HG03159 (cell line): ENCODE results near the gene SLC9A9.

ENCODE experiments used
- ATAC-seq: cut with Tn5 transposase; IDR thresholded peaks from one replicate; pipeline ENCODE4 v1.9.1; 2021; ENCODE audit warnings: mild to moderate bottlenecking, moderate library complexity; ENCODE audit not compliant: unreplicated experiment

SLC9A9 gene

DNA sequence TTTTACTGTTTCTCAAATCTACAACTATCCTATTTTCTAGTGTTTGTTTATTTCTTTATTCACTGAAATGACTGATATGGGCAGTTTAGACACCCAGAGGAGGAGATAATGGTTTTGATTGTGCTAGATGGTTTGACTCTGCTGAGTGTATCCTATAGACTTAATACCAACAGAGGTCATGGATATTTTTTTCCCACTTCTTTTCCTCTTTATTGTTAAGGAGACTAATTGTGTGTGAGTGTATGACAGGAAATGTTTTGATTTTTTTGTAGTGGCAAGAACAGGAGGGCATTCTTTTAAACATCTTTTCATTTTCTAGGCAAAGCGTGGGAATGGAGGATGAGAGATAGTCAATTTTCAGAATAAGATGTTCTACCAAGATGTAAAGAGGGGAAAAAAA is 505.2 kb downstream of the SLC9A9 start:
- no peak for ATAC-seq

- ATAC-seq, result no peak
Observed at GRCh38 chr3:143339451-143339850, 508.8 kb downstream of the SLC9A9 start.

- ATAC-seq, result no peak
Observed at GRCh38 chr3:143337387-143337786, 510.9 kb downstream of the SLC9A9 start.

DNA sequence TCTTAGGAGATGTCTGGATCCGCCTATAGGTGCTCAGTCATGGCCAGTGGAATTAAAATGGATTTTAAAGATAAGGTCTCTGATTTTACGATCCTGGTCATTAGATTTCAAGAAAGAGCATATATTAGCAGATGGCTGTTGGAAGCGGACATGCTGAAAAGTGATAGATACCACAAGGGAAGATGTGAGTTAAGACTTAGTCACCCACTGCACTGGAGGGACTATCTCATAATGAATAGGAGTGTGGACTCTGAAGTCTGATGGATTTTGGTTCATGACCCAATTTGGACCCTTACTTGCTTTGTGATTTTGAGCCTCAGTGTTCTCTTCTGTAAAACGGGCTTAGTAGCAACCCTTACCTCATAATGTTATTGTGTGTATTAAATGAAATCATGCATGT is 514.0 kb downstream of the SLC9A9 start:
- no peak for ATAC-seq

DNA sequence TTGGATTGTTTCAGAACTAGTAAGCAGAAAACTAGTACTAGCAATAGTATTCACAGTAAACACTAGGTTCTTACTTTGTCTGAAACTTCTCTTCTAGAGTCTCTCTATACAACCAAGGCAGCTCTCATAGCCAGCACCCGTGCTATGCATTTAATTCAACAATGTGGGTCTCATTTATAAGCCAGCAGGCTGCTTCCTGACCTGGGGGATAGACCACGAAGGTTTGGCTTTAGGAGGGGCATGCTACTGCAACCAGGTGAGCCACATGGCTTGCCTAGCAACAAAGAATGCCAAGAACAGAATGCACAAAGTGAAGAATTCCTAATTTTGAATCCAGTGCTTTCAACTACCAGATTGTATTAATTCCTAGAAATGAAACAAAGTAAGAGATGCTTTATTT is 514.9 kb downstream of the SLC9A9 start:
- no peak for ATAC-seq

DNA sequence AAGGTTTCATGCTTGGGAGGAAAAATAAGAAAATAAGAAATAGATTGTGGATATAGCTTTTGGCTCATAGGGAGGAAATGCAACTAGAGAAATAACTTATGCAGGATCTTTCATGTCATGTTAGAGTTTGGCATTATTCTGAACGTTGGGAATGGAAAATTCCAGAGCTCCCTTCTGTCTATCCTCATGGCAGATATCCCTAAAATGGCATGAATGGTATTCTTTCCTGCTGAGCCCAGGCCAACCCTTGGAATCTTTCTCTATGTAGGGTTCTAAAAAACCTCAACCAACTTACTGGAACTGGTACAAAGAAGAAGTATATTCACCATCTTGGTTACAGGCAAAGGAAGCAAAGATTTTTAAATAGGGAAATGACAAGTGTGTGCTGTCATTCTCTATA is 516.2 kb downstream of the SLC9A9 start:
- no peak for ATAC-seq

DNA sequence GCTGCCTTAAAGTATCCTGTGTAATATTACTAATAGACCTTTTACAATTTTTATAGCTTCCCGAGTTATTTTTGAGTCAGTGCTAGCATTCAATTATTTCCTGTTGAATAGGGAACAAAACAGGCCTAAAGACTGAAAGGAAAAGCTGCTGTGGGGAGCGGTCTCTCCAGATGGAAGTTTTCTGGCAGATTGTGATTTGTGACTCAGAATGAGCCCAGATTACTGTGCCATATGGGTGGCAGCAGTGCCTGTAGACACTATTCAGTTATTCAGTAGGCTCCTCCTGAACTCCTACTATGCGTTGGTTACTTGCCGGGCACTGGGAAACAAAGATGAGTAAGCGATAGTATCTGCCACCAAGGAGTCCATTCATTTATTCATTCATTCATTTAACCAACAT is 516.9 kb downstream of the SLC9A9 start:
- no peak for ATAC-seq

- no peak for ATAC-seq
Observed at GRCh38 chr3:143330296-143330868, 517.9 kb downstream of the SLC9A9 start.

DNA sequence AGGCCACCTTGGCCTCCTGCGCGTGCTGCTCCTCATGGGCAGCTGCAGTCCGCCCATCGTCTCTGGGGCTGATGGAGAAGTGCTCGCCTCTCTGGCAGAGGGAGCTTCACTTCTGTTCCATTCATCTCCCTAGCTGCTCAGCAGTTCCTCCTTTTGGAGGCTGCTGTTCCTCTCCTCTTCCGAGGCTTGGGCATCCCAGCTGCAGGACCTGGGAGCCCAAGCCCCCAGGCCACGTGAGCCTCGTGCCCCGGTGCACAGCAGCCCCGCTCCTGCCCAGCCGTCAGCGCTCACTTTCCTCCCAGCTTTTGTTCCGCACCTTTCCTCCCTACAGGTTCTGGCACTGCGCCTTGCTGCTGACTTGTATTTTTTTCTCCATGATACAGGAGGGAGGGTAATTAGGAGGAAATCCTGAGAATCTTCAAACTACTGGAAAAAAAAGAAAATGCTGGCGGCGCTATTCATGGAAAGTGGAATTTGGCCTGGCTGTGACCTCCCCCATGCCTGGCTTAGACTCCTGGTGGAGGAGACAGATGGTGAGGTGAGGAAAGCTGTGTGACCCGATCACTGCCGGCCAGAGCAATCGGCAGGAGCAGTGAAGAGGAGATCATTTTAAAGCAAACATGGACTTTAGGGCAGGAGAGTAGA is 518.6 kb downstream of the SLC9A9 start:
- ATAC-seq, result no peak

DNA sequence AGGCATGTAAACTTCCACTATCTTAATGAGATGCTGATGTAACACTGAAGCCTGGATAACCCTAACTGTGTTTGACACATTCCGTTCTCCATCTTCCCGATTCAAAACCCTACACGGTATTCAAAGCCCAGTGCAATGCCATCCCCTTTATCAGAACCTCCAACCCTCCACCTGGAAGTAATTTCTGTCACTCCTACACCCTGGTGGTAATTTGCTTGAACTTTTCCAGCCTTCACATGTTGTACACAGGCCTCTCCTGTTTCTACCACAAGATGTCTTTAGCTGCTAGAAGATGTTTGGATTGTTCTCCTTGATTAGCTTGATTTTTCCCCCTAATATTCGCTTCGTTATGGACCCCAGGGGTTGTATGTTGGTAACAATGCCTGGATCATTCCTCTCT is 519.8 kb downstream of the SLC9A9 start:
- no peak for ATAC-seq

GRCh38 chr3:143326983-143327778 is 521.1 kb downstream of the SLC9A9 start:
- ATAC-seq, result no peak

DNA sequence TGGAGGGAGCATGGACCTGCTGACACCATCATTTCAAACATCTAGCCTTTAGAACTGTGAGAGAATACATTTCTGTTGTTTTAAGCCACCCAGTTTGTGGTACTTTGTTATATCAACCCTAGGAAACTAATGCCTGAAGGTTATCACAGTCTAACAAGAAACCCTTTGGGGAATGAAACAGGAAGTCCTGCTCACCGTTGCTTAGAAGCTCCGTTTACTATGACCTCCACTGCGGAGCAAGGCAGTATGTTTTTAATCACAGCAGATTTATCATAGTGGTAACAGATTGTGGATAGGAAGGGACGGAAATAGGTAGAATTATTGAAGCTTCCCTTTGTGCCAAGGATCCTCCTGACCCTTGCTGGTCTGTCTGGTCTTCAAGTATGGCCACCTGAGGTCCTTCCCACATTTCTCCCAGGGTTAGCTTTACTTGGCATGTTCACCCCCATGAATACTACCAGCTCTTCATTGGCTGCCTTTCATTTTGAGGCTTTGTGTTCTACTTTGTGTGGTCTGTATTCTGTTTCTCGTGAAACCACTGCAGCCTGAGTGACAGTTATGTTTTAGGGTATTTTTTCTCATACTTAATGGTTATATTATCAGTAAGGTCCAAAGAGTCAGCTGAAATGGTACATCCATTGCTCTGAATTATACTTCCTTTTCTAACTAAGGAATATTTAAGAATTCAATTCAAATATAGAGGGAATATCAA is 527.1 kb downstream of the SLC9A9 start:
- no peak for ATAC-seq

DNA sequence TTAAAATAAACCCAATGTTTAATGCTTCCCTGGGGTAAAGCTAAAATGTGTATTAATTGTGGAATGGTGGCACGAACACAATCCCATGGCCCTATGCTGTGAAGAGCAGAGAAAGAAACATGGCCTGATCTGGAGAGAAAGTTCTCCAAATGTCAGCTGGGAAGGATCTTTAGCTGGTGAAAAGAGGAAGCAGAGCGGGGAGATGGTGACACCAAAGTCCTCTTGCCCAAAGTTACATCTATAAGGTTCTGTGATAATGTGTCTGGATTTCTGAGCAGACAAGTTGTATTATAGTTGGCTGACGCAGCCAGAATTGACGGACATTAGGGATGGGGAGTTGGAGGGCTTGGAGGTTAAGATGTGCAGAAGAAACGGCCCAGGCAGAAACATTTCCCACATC is 532.5 kb downstream of the SLC9A9 start:
- ATAC-seq, result no peak

DNA sequence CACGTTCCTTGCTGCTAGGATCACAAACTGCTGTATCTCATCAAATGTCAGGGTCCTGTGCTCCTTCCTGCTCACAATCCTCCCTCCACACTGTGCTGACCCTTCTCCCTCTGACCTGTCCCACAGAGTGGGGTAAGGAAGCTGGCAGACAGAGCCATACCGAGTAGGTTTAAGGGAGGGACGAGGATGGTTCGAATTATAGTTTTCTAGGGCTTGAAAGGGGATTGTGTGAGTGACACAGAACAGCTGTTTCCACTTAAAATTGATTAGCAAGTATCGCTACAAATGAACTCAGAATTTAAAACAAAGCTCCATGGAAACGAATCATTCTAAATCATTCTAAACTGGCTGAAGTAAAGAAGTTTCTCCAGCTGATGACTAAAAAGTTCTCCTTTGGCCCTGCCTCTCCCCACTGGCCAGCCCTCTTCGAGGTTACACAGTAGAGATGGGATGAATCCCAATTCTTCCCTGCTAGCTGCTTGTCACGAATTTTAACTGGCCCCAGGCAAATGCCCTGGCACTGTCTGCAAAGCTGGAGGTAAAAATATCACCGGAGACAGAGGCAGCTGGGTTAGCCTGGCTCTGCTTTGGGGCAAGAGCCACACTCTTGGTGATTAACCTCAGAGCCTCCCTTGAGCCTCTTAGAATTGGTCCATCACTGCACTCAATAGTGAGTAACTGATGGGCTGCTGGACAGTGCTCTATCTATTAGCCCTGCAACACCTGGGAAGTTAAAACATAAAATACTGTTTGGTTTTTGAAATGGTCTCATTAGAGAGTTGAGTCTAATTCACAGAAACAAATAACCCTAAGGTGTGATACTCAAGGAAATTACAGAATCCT is 533.8 kb downstream of the SLC9A9 start:
- no peak for ATAC-seq

- no peak for ATAC-seq
Observed at GRCh38 chr3:143313893-143314188, 534.4 kb downstream of the SLC9A9 start.

- no peak for ATAC-seq
Observed at GRCh38 chr3:143313025-143313892, 535.0 kb downstream of the SLC9A9 start.

GRCh38 chr3:143311096-143311495 is 537.2 kb downstream of the SLC9A9 start:
- ATAC-seq, result no peak

DNA sequence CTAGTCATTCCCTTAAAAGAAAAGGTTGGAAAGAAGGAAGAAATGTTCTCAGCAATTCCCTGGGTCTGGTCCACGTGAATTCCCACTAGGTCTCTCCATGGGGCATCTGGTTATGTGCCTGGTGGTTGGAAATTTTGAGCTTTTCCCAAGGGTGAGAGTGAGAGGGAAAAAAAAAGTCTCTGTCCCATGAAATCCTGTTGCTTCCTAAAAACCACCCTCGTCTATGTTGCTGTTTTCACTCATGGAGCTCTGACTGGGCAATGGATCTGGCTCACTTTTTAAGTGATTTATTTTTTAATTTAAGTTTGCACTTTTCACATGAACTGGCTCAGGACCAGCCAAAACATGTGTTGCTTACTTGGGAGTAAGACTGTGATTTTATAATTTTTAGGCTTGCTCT is 538.6 kb downstream of the SLC9A9 start:
- ATAC-seq, result no peak

DNA sequence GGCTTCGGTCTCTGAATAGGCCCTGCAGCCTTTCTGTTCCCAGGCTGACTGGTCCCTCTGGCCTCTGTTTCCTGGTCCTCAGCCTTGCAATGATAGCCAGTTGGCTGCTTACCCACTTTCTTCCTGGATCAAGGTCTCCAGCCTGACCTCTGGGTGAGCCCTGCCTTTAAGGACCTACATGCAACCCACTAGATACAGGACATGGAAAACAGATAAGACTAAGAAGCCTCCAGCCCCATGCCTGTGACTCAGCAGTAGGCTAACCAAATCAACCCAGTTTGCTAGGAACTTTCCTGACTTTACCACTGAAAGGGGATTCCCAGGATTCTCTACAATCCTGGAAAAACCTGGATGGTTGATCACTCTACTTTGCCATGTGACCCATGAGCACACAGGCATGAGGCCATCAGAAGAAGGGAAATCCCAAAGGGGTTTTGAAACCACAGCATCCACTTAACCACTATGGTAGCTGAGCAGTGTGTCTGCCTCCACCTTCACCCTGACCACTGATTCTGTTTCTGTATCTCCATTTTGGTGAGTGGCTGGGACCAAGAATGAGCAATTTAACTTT is 540.6 kb downstream of the SLC9A9 start:
- no peak for ATAC-seq

- no peak for ATAC-seq
Observed at GRCh38 chr3:143306407-143306806, 541.9 kb downstream of the SLC9A9 start.
